CD8-positive, alpha-beta memory T cell (primary cell): ENCODE data around the gene LPP. TPM values are rescaled to one million over a fixed set of nuclear protein-coding genes. Genes with fewer than 3 reads are reported as not detected.

Experiments used
- CTCF ChIA-PET: fragments of 350-600 bp; sonication (Branson Sonifier 250); formaldehyde crosslinking; loops from one replicate; lab custom pipeline; 2021; ENCODE audit warnings: antibody characterized with exemption; lab: Charles Lee
- POLR2A ChIA-PET: fragments of 350-600 bp; sonication (Branson Sonifier 250); formaldehyde crosslinking; loops from one replicate; lab custom pipeline; 2021; ENCODE audit warnings: antibody characterized with exemption; lab: Charles Lee
- DNase-seq, 5 donors: peaks; one replicate each; pipeline versions ENCODE4 v3.0.0 to v3.0.0-alpha.2; 2020 to 2022; ENCODE audit warnings: mixed read lengths in 1 of 5
- H3K27ac ChIP-seq: one replicate; pipeline ENCODE4 v1.7.0; 2013; ENCODE audit warnings: low read depth, mild to moderate bottlenecking, low read length, moderate library complexity
- H3K27me3 ChIP-seq: 2 replicates; pipeline ENCODE4 v1.7.0; 2013; ENCODE audit warnings: low read length, mild to moderate bottlenecking; ENCODE audit not compliant: insufficient read depth, poor library complexity, severe bottlenecking
- H3K36me3 ChIP-seq: 2 replicates; pipeline ENCODE4 v1.7.0; 2013; ENCODE audit warnings: mild to moderate bottlenecking, low read length, moderate library complexity; ENCODE audit not compliant: insufficient read depth
- H3K4me1 ChIP-seq: 2 replicates; pipeline ENCODE4 v1.7.0; 2013; ENCODE audit warnings: mild to moderate bottlenecking, low read length, moderate library complexity; ENCODE audit not compliant: insufficient read depth
- H3K4me3 ChIP-seq: 2 replicates; pipeline ENCODE4 v1.7.0; 2013; ENCODE audit warnings: mild to moderate bottlenecking, low read length
- H3K9me3 ChIP-seq: 2 replicates; pipeline ENCODE4 v1.7.0; 2013; ENCODE audit warnings: mild to moderate bottlenecking, low read length
- H3K27ac Mint-ChIP-seq, 8 donors: one replicate each; pipeline ENCODE4 v1.8.0; 2020 to 2021; ENCODE audit warnings: mixed read lengths in 8 of 8, mild to moderate bottlenecking in 6 of 8, inconsistent platforms in 3 of 8, moderate library complexity in 3 of 8
- H3K27me3 Mint-ChIP-seq, 2 donors: one replicate each; pipeline ENCODE4 v1.8.0; 2020 to 2021; ENCODE audit warnings: mixed read lengths in 2 of 2, mild to moderate bottlenecking in 1 of 2, moderate library complexity in 1 of 2
- H3K36me3 Mint-ChIP-seq, 3 donors: one replicate each; pipeline ENCODE4 v1.8.0; 2020 to 2021; ENCODE audit warnings: mixed read lengths in 3 of 3, inconsistent platforms in 1 of 3, mild to moderate bottlenecking in 1 of 3
- H3K4me1 Mint-ChIP-seq, 3 donors: one replicate each; pipeline ENCODE4 v1.8.0; 2020 to 2021; ENCODE audit warnings: mixed read lengths in 3 of 3, inconsistent platforms in 1 of 3, mild to moderate bottlenecking in 1 of 3
- H3K4me3 Mint-ChIP-seq, 7 donors: one replicate each; pipeline ENCODE4 v1.8.0; 2020 to 2021; ENCODE audit warnings: mixed read lengths in 7 of 7, mild to moderate bottlenecking in 6 of 7, moderate library complexity in 4 of 7, inconsistent platforms in 2 of 7
- H3K9me3 Mint-ChIP-seq, 5 donors: one replicate each; pipeline ENCODE4 v1.8.0; 2020 to 2022; ENCODE audit warnings: mixed read lengths in 5 of 5, mild to moderate bottlenecking in 3 of 5, moderate library complexity in 2 of 5, inconsistent platforms in 1 of 5
- polyA plus RNA-seq: library from polyadenylated mRNA; unstranded; fragments of 300-500 nt; fragmentation: Illumina TruSeq; gene quantifications from one replicate; pipeline ENCODE4 v1.2.3, GENCODE V29; 2021
- total RNA-seq, 2 experiments: library from RNA; stranded (reverse); gene quantifications; one replicate each; pipeline ENCODE4 v1.2.3, GENCODE V29; 2021

Gene LPP
- total and polyA plus RNA-seq, 3 experiments from 2014 or later = 13.4 to 23.5 (median 18.0) TPM

DNA sequence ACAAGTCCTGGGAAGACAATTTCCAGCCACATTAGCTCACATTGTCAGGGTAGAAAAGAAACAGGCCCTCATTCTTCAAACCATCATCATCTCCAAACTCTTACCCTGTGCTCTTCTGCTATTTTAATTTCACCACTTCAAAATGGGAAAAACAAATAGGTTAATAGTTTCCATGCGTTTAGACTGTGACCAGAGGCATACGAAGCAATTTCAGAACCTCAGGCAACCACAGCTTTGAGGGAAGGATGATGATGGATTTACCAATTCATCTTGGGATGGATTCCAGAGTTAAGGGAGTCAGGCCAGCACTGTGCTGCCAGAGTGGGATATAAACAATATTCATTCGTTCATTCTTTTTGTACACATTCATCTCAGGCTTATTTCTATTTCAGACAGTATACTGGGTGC lies 710.0 kb downstream of the LPP start:
- H3K27me3 Mint-ChIP-seq = no peaks in the 10 kb centered on the region
- Histone ChIP-seq H3K36me3 (no peaks in the 10 kb centered on the region), H3K9me3 (no peaks in the 10 kb centered on the region), H3K4me1 (no peaks in the 10 kb centered on the region), H3K4me3 (no peak overlapping the region), H3K27ac (no peak overlapping the region), H3K27me3 (no peaks in the 10 kb centered on the region)
- ChIA-PET CTCF (no interaction called here), POLR2A (no interaction called here)
- no peak overlapping the region for H3K4me3 Mint-ChIP-seq
- DNase-seq = no peak
- H3K4me1 Mint-ChIP-seq = no peaks in the 10 kb centered on the region
- no peak overlapping the region for H3K27ac Mint-ChIP-seq
- H3K9me3 Mint-ChIP-seq = no peaks in the 10 kb centered on the region
- peaks cover 0 to 16% (median 15%) of the 10 kb centered on the region in 3 donors for H3K36me3 Mint-ChIP-seq

DNA sequence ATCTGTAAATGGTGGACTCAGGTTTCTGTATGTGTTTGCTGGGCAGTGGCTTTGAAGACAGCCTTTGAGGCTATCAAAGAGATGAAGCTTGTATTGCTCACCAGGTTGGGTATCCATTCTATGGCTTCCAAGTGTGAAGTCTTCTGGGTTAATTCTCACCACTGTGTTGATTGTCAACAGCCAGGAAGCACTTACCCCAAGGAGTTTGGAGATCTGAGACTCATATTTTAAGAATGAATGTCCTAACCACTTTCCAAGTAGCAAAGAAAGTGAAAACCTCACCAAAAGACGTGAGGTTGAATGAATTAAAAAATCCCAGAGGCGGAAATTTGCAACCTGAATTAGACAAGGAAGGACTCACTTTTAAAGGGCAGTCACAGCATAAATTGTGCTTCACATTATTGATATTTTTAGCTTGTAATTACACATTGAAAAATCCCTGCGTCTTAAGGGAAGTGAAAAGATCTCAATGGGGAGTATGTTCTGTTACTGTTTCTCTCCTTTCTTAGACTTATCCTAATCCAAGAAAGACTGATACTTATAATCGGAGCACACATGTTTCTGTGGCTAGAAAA lies 713.8 kb downstream of the LPP start:
- Histone ChIP-seq H3K4me1 (no peaks in the 10 kb centered on the region), H3K4me3 (no peak overlapping the region), H3K36me3 (no peaks in the 10 kb centered on the region), H3K9me3 (no peaks in the 10 kb centered on the region), H3K27me3 (no peaks in the 10 kb centered on the region), H3K27ac (no peak overlapping the region)
- ChIA-PET CTCF (no interaction called here), POLR2A (no interaction called here)
- Mint-ChIP-seq H3K4me3 (no peak overlapping the region), H3K4me1 (no peaks in the 10 kb centered on the region), H3K9me3 (no peaks in the 10 kb centered on the region), H3K27ac (peak overlapping the region in 1 of 8 donors; percentile 30), H3K27me3 (no peaks in the 10 kb centered on the region), H3K36me3 (peaks cover 4 to 24% (median 23%) of the 10 kb centered on the region in 3 donors)
- no peak for DNase-seq

DNA sequence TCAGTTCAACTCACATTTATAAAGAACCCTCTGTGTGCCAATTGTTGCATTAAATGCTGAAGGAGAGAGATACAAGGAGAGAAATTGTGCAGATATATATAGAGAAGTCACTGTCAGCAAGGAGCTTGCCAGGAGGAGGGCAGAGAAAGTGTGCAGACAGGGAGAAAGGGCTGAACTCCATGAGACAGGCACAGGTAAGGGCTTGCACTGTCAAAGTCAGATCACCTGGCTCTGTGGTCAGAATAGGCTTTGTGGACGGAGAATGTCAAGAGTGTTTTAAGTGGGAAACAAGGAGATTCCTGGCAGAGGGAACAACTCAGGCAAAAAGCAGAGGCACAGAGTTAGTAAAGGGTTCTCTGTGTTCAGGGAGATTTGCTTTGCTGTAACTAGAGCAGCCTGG lies 714.8 kb downstream of the LPP start:
- H3K36me3 ChIP-seq = no peaks in the 10 kb centered on the region
- no peaks in the 10 kb centered on the region for H3K4me1 Mint-ChIP-seq
- DNase-seq = no peak
- H3K9me3 Mint-ChIP-seq = no peaks in the 10 kb centered on the region
- POLR2A ChIA-PET = no interaction called here
- no peak overlapping the region for H3K27ac ChIP-seq
- no peaks in the 10 kb centered on the region for H3K27me3 Mint-ChIP-seq
- no peaks in the 10 kb centered on the region for H3K9me3 ChIP-seq
- no peaks in the 10 kb centered on the region for H3K4me1 ChIP-seq
- H3K27me3 ChIP-seq = no peaks in the 10 kb centered on the region
- CTCF ChIA-PET = no interaction called here
- H3K4me3 ChIP-seq = no peak overlapping the region
- H3K36me3 Mint-ChIP-seq = peaks cover 4 to 34% (median 31%) of the 10 kb centered on the region in 3 donors
- H3K27ac Mint-ChIP-seq = peak overlapping the region in 1 of 8 donors; percentile 61
- H3K4me3 Mint-ChIP-seq = no peak overlapping the region

DNA sequence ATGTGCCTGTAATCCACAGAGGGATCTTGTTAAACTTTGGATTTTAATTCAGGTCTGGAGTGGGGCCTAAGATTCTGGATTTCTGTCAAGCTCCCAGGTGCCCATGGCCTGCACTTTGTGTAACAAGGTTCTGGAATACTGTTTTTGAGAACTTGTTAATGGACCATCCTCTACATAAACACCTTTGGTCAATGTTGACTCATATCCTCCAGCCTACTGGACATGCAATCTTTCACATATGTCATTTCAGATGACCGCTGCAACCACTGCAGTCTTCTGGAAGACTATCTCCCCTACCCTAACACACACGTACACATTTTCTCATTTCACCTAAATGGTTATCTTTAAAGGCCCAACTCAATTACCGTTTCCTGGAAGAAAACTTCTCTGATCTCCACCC lies 715.7 kb downstream of the LPP start:
- Histone ChIP-seq H3K36me3 (no peaks in the 10 kb centered on the region), H3K4me3 (no peak overlapping the region), H3K4me1 (no peaks in the 10 kb centered on the region), H3K27ac (no peak overlapping the region), H3K9me3 (no peaks in the 10 kb centered on the region), H3K27me3 (no peaks in the 10 kb centered on the region)
- POLR2A ChIA-PET = no interaction called here
- DNase-seq = no peak
- no peak overlapping the region for H3K4me3 Mint-ChIP-seq
- H3K9me3 Mint-ChIP-seq = no peaks in the 10 kb centered on the region
- peaks cover 10 to 42% (median 38%) of the 10 kb centered on the region in 3 donors for H3K36me3 Mint-ChIP-seq
- peak overlapping the region in 1 of 8 donors; percentile 9 for H3K27ac Mint-ChIP-seq
- H3K4me1 Mint-ChIP-seq = no peaks in the 10 kb centered on the region
- CTCF ChIA-PET = no interaction called here
- no peaks in the 10 kb centered on the region for H3K27me3 Mint-ChIP-seq

DNA sequence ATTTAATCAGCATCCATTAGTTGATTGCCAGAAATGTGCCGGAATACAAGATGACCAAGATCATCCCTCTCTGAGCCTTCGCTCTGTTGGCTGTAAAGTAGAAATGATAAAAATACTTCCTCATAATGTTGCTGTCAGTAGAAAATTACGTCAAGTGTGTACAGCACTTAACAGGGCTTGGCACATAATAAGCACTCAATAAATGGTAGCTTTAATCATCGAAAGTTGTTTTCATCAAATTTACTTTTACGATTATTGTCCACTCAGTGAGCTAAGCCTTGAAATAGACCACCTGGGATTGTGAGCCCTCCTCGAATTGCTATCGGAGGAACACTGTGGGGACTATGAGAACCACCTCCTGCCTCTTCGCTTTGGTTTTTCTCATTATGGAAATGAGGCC lies 716.5 kb downstream of the LPP start:
- no peak overlapping the region for H3K27ac Mint-ChIP-seq
- H3K9me3 ChIP-seq = no peaks in the 10 kb centered on the region
- no peaks in the 10 kb centered on the region for H3K4me1 ChIP-seq
- H3K27ac ChIP-seq = no peak overlapping the region
- CTCF ChIA-PET = no interaction called here
- H3K4me3 Mint-ChIP-seq = no peak overlapping the region
- no peak for DNase-seq
- H3K9me3 Mint-ChIP-seq = no peaks in the 10 kb centered on the region
- H3K36me3 ChIP-seq = no peaks in the 10 kb centered on the region
- H3K27me3 ChIP-seq = no peaks in the 10 kb centered on the region
- no peak overlapping the region for H3K4me3 ChIP-seq
- H3K4me1 Mint-ChIP-seq = no peaks in the 10 kb centered on the region
- POLR2A ChIA-PET = no interaction called here
- H3K36me3 Mint-ChIP-seq = peaks cover 18 to 50% (median 44%) of the 10 kb centered on the region in 3 donors
- H3K27me3 Mint-ChIP-seq = no peaks in the 10 kb centered on the region

DNA sequence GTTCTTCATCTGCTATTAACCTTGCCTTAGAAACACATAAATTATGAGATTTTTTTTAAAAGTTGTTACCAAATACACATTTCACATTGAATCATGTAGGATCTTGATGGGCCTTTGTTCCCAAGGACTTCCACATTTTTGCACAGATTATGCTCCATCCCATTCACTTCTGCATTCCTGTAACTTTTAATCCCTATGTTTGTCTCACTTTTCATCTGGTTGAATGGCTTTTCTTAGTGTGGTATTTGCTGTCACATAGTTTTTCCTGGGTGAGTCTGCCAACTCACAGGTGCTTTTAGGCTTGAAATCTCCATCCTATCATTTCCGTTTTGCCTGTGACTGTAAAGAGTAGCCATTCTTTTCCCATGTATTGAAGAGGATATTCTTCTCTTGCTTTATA lies 720.6 kb downstream of the LPP start:
- H3K27me3 Mint-ChIP-seq = no peaks in the 10 kb centered on the region
- ChIA-PET CTCF (interaction anchor here (1.0 kb wide), 1 partner anchor 8 kb away, joined by 3 read pairs; no protein-coding TSS in a partner anchor), POLR2A (no interaction called here)
- Histone ChIP-seq H3K4me3 (no peak overlapping the region), H3K36me3 (no peaks in the 10 kb centered on the region), H3K27ac (no peak overlapping the region), H3K4me1 (no peaks in the 10 kb centered on the region), H3K27me3 (no peaks in the 10 kb centered on the region), H3K9me3 (no peaks in the 10 kb centered on the region)
- no peak for DNase-seq
- no peak overlapping the region for H3K27ac Mint-ChIP-seq
- no peak overlapping the region for H3K4me3 Mint-ChIP-seq
- no peaks in the 10 kb centered on the region for H3K4me1 Mint-ChIP-seq
- H3K9me3 Mint-ChIP-seq = no peaks in the 10 kb centered on the region
- peaks cover 23 to 49% (median 32%) of the 10 kb centered on the region in 3 donors for H3K36me3 Mint-ChIP-seq

DNA sequence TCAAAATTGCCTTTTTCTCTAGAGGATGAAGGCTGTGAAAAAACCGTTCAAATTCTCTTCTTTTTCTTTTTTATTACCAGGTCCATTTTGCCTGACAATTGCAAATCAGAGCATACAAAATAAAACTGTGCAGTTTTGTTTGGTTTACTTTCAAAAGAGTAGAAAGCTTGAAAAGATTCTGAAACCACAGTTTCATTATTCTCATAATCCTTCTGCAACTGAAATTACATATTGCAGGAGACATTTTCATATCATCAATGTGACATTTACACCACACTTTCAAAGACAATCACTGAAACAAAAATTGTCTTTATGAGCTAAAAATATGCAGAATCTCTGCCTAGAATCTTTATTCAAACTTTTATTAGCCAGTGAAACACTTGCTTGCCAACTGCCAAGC lies 721.5 kb downstream of the LPP start:
- Histone ChIP-seq H3K4me1 (no peaks in the 10 kb centered on the region), H3K36me3 (no peaks in the 10 kb centered on the region), H3K4me3 (no peak overlapping the region), H3K27me3 (no peaks in the 10 kb centered on the region), H3K27ac (no peak overlapping the region), H3K9me3 (no peaks in the 10 kb centered on the region)
- Mint-ChIP-seq H3K4me3 (no peak overlapping the region), H3K9me3 (no peaks in the 10 kb centered on the region), H3K4me1 (no peaks in the 10 kb centered on the region), H3K27me3 (no peaks in the 10 kb centered on the region), H3K27ac (no peak overlapping the region), H3K36me3 (peaks cover 23 to 53% (median 29%) of the 10 kb centered on the region in 3 donors)
- DNase-seq = no peak
- ChIA-PET CTCF (no interaction called here), POLR2A (no interaction called here)

DNA sequence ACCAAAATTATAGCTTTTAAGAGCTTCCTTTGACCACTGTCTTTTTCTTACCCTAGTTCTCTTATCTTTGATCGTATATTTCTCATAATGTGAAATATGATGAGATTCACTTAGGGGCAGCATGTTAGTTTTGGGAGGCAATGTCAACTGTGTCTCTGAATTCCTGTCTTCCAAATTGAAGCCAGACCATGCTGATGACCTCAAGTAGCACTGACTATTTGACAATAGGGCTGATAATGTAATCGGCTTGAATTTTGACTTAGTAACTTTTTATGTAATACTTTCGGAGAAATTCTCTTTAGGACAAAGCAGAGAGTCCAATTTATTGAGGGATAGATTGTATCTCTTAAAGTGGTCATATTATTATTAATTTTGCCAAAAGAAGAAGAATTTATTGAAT lies 722.4 kb downstream of the LPP start:
- Histone ChIP-seq H3K4me1 (no peaks in the 10 kb centered on the region), H3K9me3 (no peaks in the 10 kb centered on the region), H3K4me3 (no peak overlapping the region), H3K27ac (no peak overlapping the region), H3K36me3 (no peaks in the 10 kb centered on the region), H3K27me3 (no peaks in the 10 kb centered on the region)
- H3K36me3 Mint-ChIP-seq = peaks cover 28 to 59% (median 33%) of the 10 kb centered on the region in 3 donors
- POLR2A ChIA-PET = no interaction called here
- no peaks in the 10 kb centered on the region for H3K27me3 Mint-ChIP-seq
- no peaks in the 10 kb centered on the region for H3K4me1 Mint-ChIP-seq
- CTCF ChIA-PET = no interaction called here
- H3K9me3 Mint-ChIP-seq = no peaks in the 10 kb centered on the region
- no peak overlapping the region for H3K27ac Mint-ChIP-seq
- no peak overlapping the region for H3K4me3 Mint-ChIP-seq
- DNase-seq = no peak
